B cell (primary cell): Measurements from ENCODE around the gene GOLPH3. TPM values are rescaled to one million over a fixed set of nuclear protein-coding genes. Genes with fewer than 3 reads are reported as not detected.
"Not testable (repeated sequence)": the region's sequence is repeated elsewhere in the genome, so short reads cannot be mapped to it uniquely, and the experiment has no call there.

Experiments
- ATAC-seq: fragments of 200-7000 bp; cut with Tn5 transposase; one replicate; pipeline ENCODE4 v1.10.0; 2021; ENCODE audit warnings: low read depth, mild to moderate bottlenecking, moderate number of reproducible peaks, moderate library complexity
- CTCF ChIA-PET: fragments of 350-600 bp; sonication (Branson Sonifier 250); formaldehyde crosslinking; loops from one replicate; lab custom pipeline; 2021; ENCODE audit warnings: antibody characterized with exemption, inconsistent platforms; lab: Charles Lee
- POLR2A ChIA-PET: fragments of 350-600 bp; sonication (Branson Sonifier 250); formaldehyde crosslinking; loops from one replicate; lab custom pipeline; 2021; ENCODE audit warnings: antibody characterized with exemption; lab: Charles Lee
- DNase-seq: peaks from one replicate; pipeline ENCODE4 v3.0.0; 2013
- H2AFZ ChIP-seq: 2 replicates; pipeline ENCODE4 v1.6.1; 2012; ENCODE audit warnings: mild to moderate bottlenecking, low read depth, low read length; ENCODE audit not compliant: insufficient read depth, poor library complexity, severe bottlenecking
- H3K27ac ChIP-seq, 2 donors: 1 replicate in 1 of 2; 2 replicates in 1 of 2; pipeline ENCODE4 v1.5.1; 2012 to 2013; ENCODE audit warnings: low read length in 2 of 2, mild to moderate bottlenecking in 2 of 2, moderate library complexity in 1 of 2
- H3K27me3 ChIP-seq, 4 experiments: fragments of 200-600 bp in 1 of 4; sonication (generic) in 1 of 4; replicated peaks in 1 of 4; 1 replicate in 2 of 4; 2 replicates in 2 of 4; pipeline versions ENCODE4 v1.6.1 to v1.7.0; 2013 to 2016; ENCODE audit warnings: low read length in 3 of 4, mild to moderate bottlenecking in 2 of 4, mixed read lengths in 1 of 4, moderate library complexity in 1 of 4; ENCODE audit not compliant: insufficient read depth in 4 of 4, control insufficient read depth in 3 of 4; ENCODE audit errors: control extremely low read depth in 1 of 4
- H3K36me3 ChIP-seq, 2 experiments: replicated peaks in 1 of 2; 1 replicate in 1 of 2; 2 replicates in 1 of 2; pipeline versions ENCODE4 v1.6.1 to v1.7.1; 2013; ENCODE audit warnings: low read length in 1 of 2; ENCODE audit not compliant: insufficient read depth in 2 of 2, control insufficient read depth in 1 of 2; ENCODE audit errors: control extremely low read depth in 1 of 2, extremely low read depth in 1 of 2
- H3K4me1 ChIP-seq, 2 donors: fragments of 200-600 bp in 1 of 2; sonication (generic) in 1 of 2; 1 replicate in 1 of 2; 2 replicates in 1 of 2; pipeline versions ENCODE4 v1.5.1 to v1.6.1; 2013 to 2017; ENCODE audit warnings: low read length in 2 of 2; ENCODE audit not compliant: control insufficient read depth in 2 of 2, insufficient read depth in 2 of 2
- H3K4me2 ChIP-seq: replicated peaks from 2 replicates; pipeline ENCODE3; 2012; ENCODE audit warnings: mild to moderate bottlenecking, low read depth, low read length; ENCODE audit not compliant: poor library complexity, severe bottlenecking
- H3K4me3 ChIP-seq, 5 experiments: fragments of 200-600 bp in 1 of 5; sonication (generic) in 1 of 5; 1 replicate in 3 of 5; 2 replicates in 2 of 5; pipeline versions ENCODE4 v1.5.1 to v1.7.0; 2011 to 2016; ENCODE audit warnings: low read length in 4 of 5, mild to moderate bottlenecking in 4 of 5, low read depth in 2 of 5, control low read depth in 1 of 5, moderate library complexity in 1 of 5; ENCODE audit not compliant: insufficient read depth in 1 of 5; ENCODE audit errors: control extremely low read depth in 1 of 5, extremely low read depth in 1 of 5
- H3K79me2 ChIP-seq: fragments of 200-600 bp; sonication (generic); one replicate; pipeline ENCODE4 v1.6.0; 2016; ENCODE audit warnings: low read length; ENCODE audit not compliant: control insufficient read depth, insufficient read depth
- H3K9ac ChIP-seq: fragments of 200-600 bp; sonication (generic); 2 replicates; pipeline ENCODE4 v1.6.1; 2017; ENCODE audit warnings: mild to moderate bottlenecking, low read length, moderate library complexity
- H3K9me3 ChIP-seq, 3 donors: one replicate each; pipeline versions ENCODE4 v1.6.1 to v1.7.1; 2013; ENCODE audit warnings: low read length in 2 of 3; ENCODE audit not compliant: control insufficient read depth in 2 of 3, insufficient read depth in 1 of 3; ENCODE audit errors: control extremely low read depth in 1 of 3
- H4K20me1 ChIP-seq: 2 replicates; pipeline ENCODE4 v1.6.0; 2012; ENCODE audit warnings: mild to moderate bottlenecking, low read length; ENCODE audit not compliant: insufficient read depth, control insufficient read depth, poor library complexity, severe bottlenecking
- H3K27ac Mint-ChIP-seq: one replicate; pipeline ENCODE4 v1.8.0; 2021; ENCODE audit warnings: mixed read lengths
- H3K27me3 Mint-ChIP-seq: one replicate; pipeline ENCODE4 v1.8.0; 2021; ENCODE audit warnings: mixed read lengths
- H3K4me1 Mint-ChIP-seq: one replicate; pipeline ENCODE4 v1.8.0; 2021; ENCODE audit warnings: mixed read lengths
- H3K4me3 Mint-ChIP-seq: one replicate; pipeline ENCODE4 v1.8.0; 2021; ENCODE audit warnings: mixed read lengths
- H3K9me3 Mint-ChIP-seq: one replicate; pipeline ENCODE4 v1.8.0; 2022; ENCODE audit warnings: mixed read lengths; ENCODE audit not compliant: insufficient read depth
- CTCF ChIP-seq: fragments of 200-600 bp; IDR thresholded peaks from one replicate; pipeline ENCODE4 v1.8.0; 2022; ENCODE audit warnings: antibody characterized with exemption, mild to moderate bottlenecking
- EZH2 ChIP-seq: IDR thresholded peaks from 2 replicates; pipeline ENCODE4 v1.6.1; 2012; ENCODE audit warnings: borderline replicate concordance, low read depth, mild to moderate bottlenecking, moderate library complexity, low read length; ENCODE audit not compliant: insufficient read depth, poor library complexity, severe bottlenecking
- WGBS: methylation state at CpG from one replicate; pipeline ENCODE4 v1.1.5; 2013; ENCODE audit warnings: missing lambda C conversion rate; ENCODE audit not compliant: insufficient coverage; 5-methylcytosine and 5-hydroxymethylcytosine counted together
- intact Hi-C: fragments of 100-400 bp; cut with micrococcal nuclease; formaldehyde crosslinking; loops from one replicate; pipeline ENCODE4 v1.10.0; 2022
- polyA plus RNA-seq: library from polyadenylated mRNA; depleted of rRNA; stranded (reverse); fragments of >200 nt; gene quantifications from 2 replicates; pipeline ENCODE4 v1.2.3, GENCODE V29; 2012
- total RNA-seq, 2 donors: library from RNA; stranded (reverse); fragments of 120-200 nt in 1 of 2; gene quantifications; 1 replicate in 1 of 2; 2 replicates in 1 of 2; pipeline versions ENCODE4 v1.2.3 to v1.2.4, GENCODE V29; 2013 to 2022

Gene GOLPH3
- total and polyA plus RNA-seq, 2 donors (not counting 1 experiment from before 2014, with no cell fraction given) = 16.2 to 62.6 TPM

GRCh38 chr5:32082701-32083100 is 91.4 kb downstream of the GOLPH3 start:
- CTCF ChIA-PET = interaction anchor here (1.0 kb wide), 1 partner anchor 10 kb away, joined by 3 read pairs; no protein-coding TSS in a partner anchor
- no peak for DNase-seq

GRCh38 chr5:32080565-32080964 is 93.6 kb downstream of the GOLPH3 start:
- H3K36me3 ChIP-seq, POLR2A ChIA-PET, H3K4me2 ChIP-seq, H3K4me1 Mint-ChIP-seq, H3K27ac Mint-ChIP-seq, H3K27ac ChIP-seq, H3K9me3 Mint-ChIP-seq, H2AFZ ChIP-seq, H3K4me1 ChIP-seq, H3K79me2 ChIP-seq, H3K27me3 Mint-ChIP-seq, intact Hi-C loops, H3K27me3 ChIP-seq, H3K9ac ChIP-seq, H3K9me3 ChIP-seq, H3K4me3 ChIP-seq, DNase-seq, ATAC-seq, H3K4me3 Mint-ChIP-seq, H4K20me1 ChIP-seq: not testable (repeated sequence)
- CTCF ChIA-PET = interaction anchor here (0.9 kb wide), 1 partner anchor 13 kb away, joined by 3 read pairs; no protein-coding TSS in a partner anchor
- 80% methylated on average over 1 of the region's 1 CpG for WGBS

More at GRCh38 chr5:32082701-32083100, 91.4 kb downstream of the GOLPH3 start:
- Histone ChIP-seq H3K27ac (no peak overlapping the region), H3K27me3 (no peaks in the 10 kb centered on the region), H3K4me3 (no peak overlapping the region), H3K36me3 (no peaks in the 10 kb centered on the region), H4K20me1 (no peaks in the 10 kb centered on the region), H3K79me2 (no peaks in the 10 kb centered on the region), H3K9ac (no peak overlapping the region), H3K4me2 (no peak overlapping the region), H3K9me3 (no peaks in the 10 kb centered on the region), H2AFZ (no peak overlapping the region), H3K4me1 (no peaks in the 10 kb centered on the region)
- Mint-ChIP-seq H3K4me1 (no peaks in the 10 kb centered on the region), H3K27me3 (peaks cover 2% of the 10 kb centered on the region), H3K9me3 (no peaks in the 10 kb centered on the region), H3K4me3 (no peak overlapping the region), H3K27ac (no peak overlapping the region)
- TF ChIP-seq CTCF = no peak
- TF ChIP-seq EZH2 = no peak
- intact Hi-C loops = no loop called here
- no peak for ATAC-seq
- 93% methylated on average over 3 of the region's 4 CpGs for WGBS
- POLR2A ChIA-PET = no interaction called here

- H3K4me1 Mint-ChIP-seq, H3K9me3 Mint-ChIP-seq, H3K36me3 ChIP-seq, DNase-seq, intact Hi-C loops, H3K27ac Mint-ChIP-seq, H3K79me2 ChIP-seq, H3K9me3 ChIP-seq, H3K9ac ChIP-seq, H2AFZ ChIP-seq, H3K4me3 ChIP-seq, H3K27me3 ChIP-seq, H3K27ac ChIP-seq, ATAC-seq, H3K4me3 Mint-ChIP-seq, H3K4me2 ChIP-seq, H3K27me3 Mint-ChIP-seq, H3K4me1 ChIP-seq, POLR2A ChIA-PET, H4K20me1 ChIP-seq: not testable (repeated sequence)
- CTCF ChIA-PET = interaction anchor here (0.7 kb wide), 1 partner anchor 14 kb away, joined by 3 read pairs; no protein-coding TSS in a partner anchor
- WGBS = 90% methylated on average over 2 of the region's 6 CpGs
Observed at GRCh38 chr5:32078855-32079254, 95.3 kb downstream of the GOLPH3 start.
